Adipocyte (in vitro differentiated cells): ENCODE measurements around the gene OXA1L.
A peak's percentile ranks its signal among the peaks of the same experiment; 100 is the strongest.
"Not testable (repeated sequence)": the region's sequence is repeated elsewhere in the genome, so short reads cannot be mapped to it uniquely, and the experiment has no call there.

Experiments
- DNase-seq: peaks from one replicate; pipeline ENCODE4 v3.0.0-alpha.2; 2015; ENCODE audit warnings: low read depth
- H3K27me3 ChIP-seq: replicated peaks from 2 replicates; pipeline ENCODE4 v1.7.0; 2013; ENCODE audit warnings: mild to moderate bottlenecking, low read length, moderate library complexity; ENCODE audit not compliant: control insufficient read depth, insufficient read depth
- H3K36me3 ChIP-seq: 2 replicates; pipeline ENCODE4 v1.7.0; 2013; ENCODE audit warnings: low read length, mild to moderate bottlenecking, moderate library complexity; ENCODE audit not compliant: control insufficient read depth, insufficient read depth, severe bottlenecking
- H3K4me1 ChIP-seq: 2 replicates; pipeline ENCODE4 v1.7.0; 2013; ENCODE audit warnings: mild to moderate bottlenecking, low read length, moderate library complexity; ENCODE audit not compliant: control insufficient read depth, insufficient read depth
- H3K4me3 ChIP-seq: 2 replicates; pipeline ENCODE4 v1.7.0; 2013; ENCODE audit warnings: mild to moderate bottlenecking, low read length, moderate library complexity
- H3K9ac ChIP-seq: 2 replicates; pipeline ENCODE4 v1.7.0; 2013; ENCODE audit warnings: mild to moderate bottlenecking, low read length, moderate library complexity
- H3K9me3 ChIP-seq: 2 replicates; pipeline ENCODE4 v1.7.0; 2013; ENCODE audit warnings: mild to moderate bottlenecking, low read length, moderate library complexity; ENCODE audit not compliant: control insufficient read depth

OXA1L gene

DNA sequence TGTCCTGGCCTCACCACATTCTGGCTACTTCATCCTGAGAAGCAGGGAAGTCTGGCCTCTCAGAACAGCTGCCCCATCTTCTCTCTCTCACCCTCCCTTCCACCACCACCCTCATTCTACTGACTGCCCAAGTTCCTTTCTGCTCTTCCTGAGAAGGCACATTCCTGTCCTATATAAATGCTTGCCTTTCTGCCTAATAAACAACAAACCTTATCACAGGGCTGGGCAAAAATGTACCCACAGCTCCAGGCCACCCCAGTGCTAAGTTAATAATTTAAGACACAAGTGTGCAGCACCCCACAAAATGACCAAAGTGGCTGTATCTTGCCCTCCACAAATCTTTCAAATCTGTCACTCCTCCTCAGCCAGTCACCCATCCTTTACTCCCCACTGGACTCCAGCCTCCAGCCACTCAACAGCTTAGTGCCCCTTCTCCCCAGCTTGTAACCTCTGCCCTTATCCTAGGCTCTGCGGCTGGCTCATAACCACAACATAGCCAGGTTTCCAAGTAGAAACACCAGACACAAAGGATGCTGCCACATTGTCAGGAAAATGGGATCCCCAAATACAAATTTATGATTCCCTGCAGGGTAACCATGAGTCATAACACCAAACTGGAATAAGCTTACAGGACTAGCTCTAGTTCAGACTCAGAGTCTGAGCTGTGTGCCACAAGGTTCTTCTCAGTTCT, 15.0 kb downstream of the OXA1L start:
- no peak overlapping the region for H3K9ac ChIP-seq
- no peaks in the 10 kb centered on the region for H3K9me3 ChIP-seq
- peak; percentile 22 for DNase-seq
- no peak overlapping the region for H3K4me3 ChIP-seq
- peaks cover 16% of the 10 kb centered on the region for H3K4me1 ChIP-seq
- no peaks in the 10 kb centered on the region for H3K36me3 ChIP-seq
- H3K27me3 ChIP-seq: no peaks in the 10 kb centered on the region

DNA sequence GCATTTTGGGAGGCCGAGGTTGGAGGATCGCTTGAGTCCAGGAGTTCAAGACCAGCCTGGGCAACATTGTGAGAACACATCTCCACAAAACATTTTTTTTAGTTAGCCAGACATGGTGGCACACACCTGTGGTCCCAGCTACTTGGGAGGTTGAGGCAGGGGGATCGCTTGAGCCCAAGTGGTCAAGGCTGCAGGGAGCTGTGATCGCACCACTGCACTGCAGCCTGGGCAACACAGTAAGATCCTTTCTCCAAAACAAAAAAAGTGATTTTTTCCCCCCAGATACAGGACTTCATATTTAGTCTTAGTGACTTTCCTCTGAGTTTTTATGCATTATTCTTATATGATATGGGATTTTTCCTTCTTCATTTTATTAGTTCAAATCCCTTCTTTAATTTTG, 20.2 kb downstream of the OXA1L start:
- peaks cover 8% of the 10 kb centered on the region for H3K4me1 ChIP-seq
- H3K27me3 ChIP-seq: no peaks in the 10 kb centered on the region
- no peak overlapping the region for H3K4me3 ChIP-seq
- H3K9me3 ChIP-seq: no peaks in the 10 kb centered on the region
- H3K36me3 ChIP-seq: no peaks in the 10 kb centered on the region
- no peak for DNase-seq
- no peak overlapping the region for H3K9ac ChIP-seq

DNA sequence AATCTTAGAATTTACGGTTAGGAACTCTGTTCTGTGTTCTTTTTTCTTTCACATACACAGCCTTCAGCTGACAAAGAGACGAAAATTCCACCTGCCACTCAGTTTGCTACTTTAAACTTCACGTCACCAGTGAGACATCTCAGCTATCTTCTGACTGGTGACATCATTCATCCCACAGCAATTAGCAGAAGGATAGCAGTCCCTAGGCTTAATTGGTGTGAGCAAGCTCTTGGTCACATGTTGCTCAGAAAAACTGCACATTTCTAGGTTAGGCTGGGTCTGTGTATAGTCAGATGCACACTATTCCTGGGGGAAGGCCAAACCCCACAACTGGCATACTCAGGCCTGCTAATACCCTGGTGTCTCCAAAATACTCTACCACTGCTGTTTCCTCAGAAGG, 24.8 kb downstream of the OXA1L start:
- Histone ChIP-seq H3K9ac (no peak overlapping the region), H3K9me3 (no peaks in the 10 kb centered on the region), H3K36me3 (no peaks in the 10 kb centered on the region), H3K27me3 (no peaks in the 10 kb centered on the region), H3K4me3 (no peak overlapping the region), H3K4me1 (peaks cover 6% of the 10 kb centered on the region)
- peak; percentile 43 for DNase-seq

DNA sequence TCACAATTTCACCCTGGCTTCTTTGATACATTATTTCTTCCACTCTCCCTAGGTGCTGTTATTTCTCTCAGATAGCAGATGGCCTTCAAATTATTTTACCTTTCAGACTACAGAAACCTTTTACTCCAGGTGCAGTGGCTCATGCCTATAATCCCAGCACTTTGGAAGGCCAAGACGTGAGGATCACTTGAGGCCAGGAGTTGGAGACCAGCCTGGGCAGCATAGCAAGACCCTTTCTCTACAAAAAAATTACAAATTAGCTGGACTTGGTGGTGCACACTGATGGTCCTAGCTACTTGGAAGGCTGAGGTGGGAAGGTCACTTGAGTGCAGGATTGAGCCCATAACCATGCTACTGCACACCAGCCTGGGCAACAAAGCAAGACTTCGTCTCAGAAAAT, 25.7 kb downstream of the OXA1L start:
- no peak for DNase-seq
- H3K27me3 ChIP-seq: peaks cover 6% of the 10 kb centered on the region

DNA sequence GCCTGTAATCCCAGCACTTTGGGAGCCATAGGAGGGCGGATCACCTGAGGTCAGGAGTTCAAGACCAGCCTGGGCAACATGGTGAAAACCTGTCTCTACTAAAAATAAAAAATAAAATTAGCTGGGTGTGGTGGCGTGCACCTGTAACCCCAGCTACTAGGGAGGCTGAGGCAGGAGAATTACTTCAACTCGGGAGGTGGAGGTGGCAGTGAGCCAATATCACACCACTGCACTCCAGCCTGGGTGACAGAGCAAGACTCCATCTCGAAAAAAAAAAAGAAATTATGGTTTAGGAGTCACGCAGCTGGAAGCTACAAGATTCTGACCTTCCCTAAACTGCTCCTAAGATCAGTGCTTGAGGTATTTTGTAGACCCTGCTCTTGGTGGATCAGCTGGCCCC, 27.1 kb downstream of the OXA1L start:
- Histone ChIP-seq H3K27me3 (peaks cover 10% of the 10 kb centered on the region), H3K4me1 (peaks cover 10% of the 10 kb centered on the region)
- not testable (repeated sequence) for H3K36me3 ChIP-seq, DNase-seq, H3K4me3 ChIP-seq, H3K9ac ChIP-seq, H3K9me3 ChIP-seq

More for the DNA sequence above, 25.7 kb downstream of the OXA1L start:
- Histone ChIP-seq H3K4me1 (peaks cover 6% of the 10 kb centered on the region), H3K36me3 (no peaks in the 10 kb centered on the region), H3K4me3 (no peak overlapping the region), H3K9me3 (no peaks in the 10 kb centered on the region), H3K9ac (no peak overlapping the region)

DNA sequence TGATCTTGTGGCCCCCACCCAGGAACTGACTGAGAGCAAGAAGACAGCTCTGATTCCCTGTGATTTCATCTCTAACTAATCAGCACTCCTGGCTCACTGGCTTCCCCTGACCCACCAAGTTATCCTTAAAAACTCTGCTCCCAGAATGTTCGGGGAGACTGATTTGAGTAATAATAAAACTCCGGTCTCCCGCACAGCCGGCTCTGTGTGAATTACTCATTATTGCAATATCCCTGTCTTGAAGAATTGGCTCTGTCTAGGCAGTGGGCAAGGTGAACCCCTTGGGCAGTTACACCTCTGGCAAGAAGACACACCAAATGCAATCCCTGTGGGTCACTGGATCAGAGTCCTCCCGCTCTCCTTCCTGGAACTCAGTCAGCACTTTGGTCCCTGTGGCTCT, 27.5 kb downstream of the OXA1L start:
- H3K4me3 ChIP-seq: no peak overlapping the region
- H3K36me3 ChIP-seq: no peaks in the 10 kb centered on the region
- H3K9me3 ChIP-seq: no peaks in the 10 kb centered on the region
- peaks cover 10% of the 10 kb centered on the region for H3K27me3 ChIP-seq
- H3K4me1 ChIP-seq: peaks cover 14% of the 10 kb centered on the region
- DNase-seq: no peak
- H3K9ac ChIP-seq: no peak overlapping the region

DNA sequence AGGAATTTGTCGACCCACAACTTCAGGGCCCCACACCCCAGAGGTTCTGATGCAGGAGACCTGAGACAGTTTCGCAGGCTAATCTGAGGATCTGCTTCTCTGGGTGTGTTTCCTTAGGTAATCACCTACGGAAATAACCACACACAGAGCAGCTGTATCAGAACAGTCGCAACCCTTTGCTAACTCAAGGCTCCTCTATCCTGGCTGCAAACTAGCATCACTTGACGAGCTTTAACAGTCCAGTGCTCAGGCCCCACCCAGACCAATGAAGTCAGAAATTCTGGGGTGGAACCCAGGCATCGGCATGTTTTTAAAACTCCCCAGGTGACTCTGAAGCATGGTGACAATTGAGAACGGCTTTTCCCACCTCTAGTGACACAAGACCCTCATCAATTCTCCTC, 28.1 kb downstream of the OXA1L start:
- Histone ChIP-seq H3K9me3 (no peaks in the 10 kb centered on the region), H3K9ac (no peak overlapping the region), H3K36me3 (no peaks in the 10 kb centered on the region), H3K4me1 (peaks cover 16% of the 10 kb centered on the region), H3K27me3 (peaks cover 10% of the 10 kb centered on the region), H3K4me3 (no peak overlapping the region)
- no peak for DNase-seq

DNA sequence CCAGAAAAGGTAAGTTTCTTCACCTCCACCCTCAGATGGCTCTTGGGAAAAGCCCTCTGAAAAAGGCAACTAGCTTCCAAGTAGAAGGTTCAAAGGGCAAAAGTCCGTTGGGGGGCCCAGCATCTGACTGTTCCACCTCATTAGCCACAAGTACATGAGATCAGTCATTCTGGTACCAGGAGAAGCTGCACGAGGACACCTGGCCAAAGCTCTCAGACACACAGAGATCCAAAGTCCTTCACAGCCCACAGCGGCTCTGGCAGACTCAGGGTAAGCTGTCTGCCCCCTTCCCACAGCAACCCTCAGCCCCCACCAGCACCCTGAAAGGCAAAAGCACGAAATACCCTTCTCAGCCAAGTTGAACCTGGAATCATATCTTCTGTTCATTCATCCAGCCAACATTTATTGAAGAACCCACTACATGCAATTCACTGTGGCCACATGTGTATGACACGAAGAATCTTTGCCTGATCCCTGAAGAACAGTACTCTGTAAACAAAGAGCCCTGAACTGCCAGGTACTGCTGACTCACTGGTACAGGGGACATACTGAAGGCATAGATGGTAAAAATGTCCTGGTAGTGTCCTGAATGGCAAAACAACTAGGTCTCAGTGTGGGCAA, 29.7 kb downstream of the OXA1L start:
- DNase-seq: no peak
- H3K9ac ChIP-seq: no peak overlapping the region
- no peak overlapping the region for H3K4me3 ChIP-seq
- no peaks in the 10 kb centered on the region for H3K36me3 ChIP-seq
- H3K9me3 ChIP-seq: no peaks in the 10 kb centered on the region
- peaks cover 10% of the 10 kb centered on the region for H3K27me3 ChIP-seq
- peaks cover 10% of the 10 kb centered on the region for H3K4me1 ChIP-seq

DNA sequence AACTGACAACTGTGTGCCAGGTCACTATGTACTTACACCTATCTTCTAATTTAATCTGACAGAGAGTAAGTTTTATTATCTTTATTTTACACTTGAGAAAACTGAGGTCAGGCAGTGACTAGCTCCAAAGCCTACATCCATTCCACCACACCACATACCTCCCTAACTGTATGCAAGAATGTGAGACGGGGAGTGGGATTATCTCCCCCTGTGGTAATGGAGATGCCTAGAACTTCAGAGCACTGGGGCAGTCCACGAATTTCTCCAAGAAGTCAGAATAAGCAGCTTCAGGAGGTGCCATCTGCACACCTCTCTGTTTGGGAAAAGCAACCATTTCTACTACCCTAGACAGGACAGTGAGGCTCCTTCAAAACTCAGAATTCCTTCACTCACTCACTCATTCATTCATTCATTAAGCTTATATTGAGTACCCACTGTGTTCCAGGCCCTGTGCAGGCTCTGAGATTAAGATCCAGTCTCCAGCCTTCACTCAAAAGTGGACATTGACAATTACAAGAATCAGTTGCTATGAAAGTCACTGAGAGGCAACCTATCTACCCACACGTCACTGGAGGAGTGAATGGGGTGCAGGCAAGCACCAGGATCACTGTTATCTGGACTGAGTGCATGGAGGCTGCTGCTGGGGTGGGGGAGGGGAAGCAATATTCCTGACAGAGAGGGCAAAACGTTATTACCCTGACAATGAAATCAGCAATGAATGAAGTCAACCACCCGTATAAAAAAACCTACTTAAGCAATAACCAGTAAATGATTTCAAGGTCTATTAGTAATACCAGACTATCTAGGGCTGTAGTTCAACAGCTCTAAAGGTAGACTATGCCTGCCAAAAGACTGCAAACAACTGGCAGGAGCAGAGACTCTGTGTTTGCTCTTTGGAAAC, 30.8 kb downstream of the OXA1L start:
- no peak overlapping the region for H3K9ac ChIP-seq
- peaks cover 10% of the 10 kb centered on the region for H3K4me1 ChIP-seq
- peaks cover 10% of the 10 kb centered on the region for H3K27me3 ChIP-seq
- H3K9me3 ChIP-seq: no peaks in the 10 kb centered on the region
- no peak overlapping the region for H3K4me3 ChIP-seq
- DNase-seq: no peak
- H3K36me3 ChIP-seq: no peaks in the 10 kb centered on the region

DNA sequence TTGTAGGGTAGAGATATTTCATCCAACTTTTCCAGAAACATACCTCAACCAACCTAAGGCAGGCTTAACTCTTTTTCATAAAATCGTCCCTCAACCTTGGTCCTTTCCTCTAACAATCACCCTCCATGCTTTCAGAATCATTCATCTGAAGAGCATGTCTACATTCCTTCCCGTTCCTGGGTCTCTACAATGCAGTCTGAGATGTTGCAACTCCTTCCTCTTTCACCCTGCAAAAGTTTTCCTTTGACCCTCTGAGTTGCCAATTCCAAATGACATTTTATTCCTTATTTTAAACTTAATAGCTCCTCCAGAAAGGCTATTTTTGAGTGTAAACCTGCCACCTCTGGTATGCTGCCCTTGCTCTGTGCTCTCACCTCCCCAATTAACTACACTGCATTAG, 32.0 kb downstream of the OXA1L start:
- no peaks in the 10 kb centered on the region for H3K9me3 ChIP-seq
- H3K4me1 ChIP-seq: peaks cover 10% of the 10 kb centered on the region
- no peak overlapping the region for H3K4me3 ChIP-seq
- no peaks in the 10 kb centered on the region for H3K36me3 ChIP-seq
- peaks cover 10% of the 10 kb centered on the region for H3K27me3 ChIP-seq
- H3K9ac ChIP-seq: no peak overlapping the region
- DNase-seq: no peak

DNA sequence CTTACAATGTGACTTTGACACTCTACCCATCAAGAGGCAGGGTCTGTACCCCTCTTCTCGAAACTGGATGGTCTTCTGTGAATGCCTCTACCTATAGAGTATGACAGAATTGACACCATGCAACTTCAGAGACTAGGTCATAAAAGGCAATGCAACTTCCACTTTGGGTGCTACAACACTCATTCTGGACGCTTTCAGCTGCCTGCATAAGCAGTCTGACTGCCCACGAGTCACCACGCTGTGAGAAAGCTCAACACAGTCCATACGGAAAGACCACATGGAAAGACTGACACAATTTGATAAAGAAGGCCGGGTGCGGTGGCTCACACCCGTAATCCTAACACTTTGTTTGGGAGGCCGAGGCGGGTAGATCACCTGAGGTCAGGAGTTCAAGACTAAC, 33.9 kb downstream of the OXA1L start:
- peaks cover 10% of the 10 kb centered on the region for H3K4me1 ChIP-seq
- no peak overlapping the region for H3K4me3 ChIP-seq
- DNase-seq: no peak
- no peaks in the 10 kb centered on the region for H3K9me3 ChIP-seq
- H3K27me3 ChIP-seq: peaks cover 10% of the 10 kb centered on the region
- H3K9ac ChIP-seq: no peak overlapping the region
- H3K36me3 ChIP-seq: no peaks in the 10 kb centered on the region
